GM19240 (cell line): ENCODE measurements around the gene SPDYE6.
"Not testable (repeated sequence)": the region's sequence is repeated elsewhere in the genome, so short reads cannot be mapped to it uniquely, and the experiment has no call there.

Source experiments
- DNase-seq: peaks from one replicate; pipeline ENCODE4 v3.0.0; 2011; ENCODE audit warnings: low spot score; ENCODE audit not compliant: insufficient read length

SPDYE6 gene

DNA sequence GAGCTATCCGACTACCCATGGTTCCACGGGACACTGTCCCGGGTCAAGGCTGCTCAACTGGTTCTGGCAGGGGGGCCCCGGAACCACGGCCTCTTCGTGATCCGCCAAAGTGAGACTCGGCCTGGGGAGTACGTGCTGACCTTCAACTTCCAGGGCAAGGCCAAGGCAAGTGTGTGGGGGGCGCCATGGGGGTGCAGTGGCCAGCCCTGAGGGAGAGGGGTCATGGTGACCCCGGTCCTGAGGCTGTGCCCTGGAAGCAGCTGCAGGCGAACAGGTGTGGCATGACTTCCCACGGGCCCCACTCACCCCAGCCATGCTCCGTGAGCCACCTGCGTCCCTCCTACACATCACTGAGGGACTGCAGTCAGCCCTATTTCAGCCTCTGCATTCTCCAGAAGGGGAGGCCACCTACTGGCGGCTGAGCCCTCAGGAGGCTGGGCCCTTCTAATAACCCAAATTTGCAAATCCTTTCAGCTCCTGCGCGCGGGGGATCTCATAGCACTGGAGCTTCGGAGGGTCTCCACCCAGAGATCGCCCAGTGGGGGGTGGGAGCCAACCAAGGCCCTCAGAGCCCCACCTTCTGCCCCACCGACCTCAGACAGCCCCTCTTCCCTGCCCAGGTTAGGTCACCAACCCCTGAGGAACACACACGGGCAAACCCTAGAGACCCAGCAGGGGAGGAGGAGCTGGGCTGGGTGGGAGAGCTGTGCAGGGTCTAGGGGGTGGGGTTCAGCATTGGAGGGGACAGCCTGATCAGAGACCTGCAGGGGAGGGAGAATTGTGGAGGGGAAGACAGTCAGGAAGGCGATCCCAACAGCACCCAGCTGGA lies 38.8 kb downstream of the SPDYE6 start:
- DNase-seq: no peak

GRCh38 chr7:102313997-102314780 lies 42.1 kb downstream of the SPDYE6 start:
- DNase-seq: no peak

- no peak for DNase-seq
These were observed 43.9 kb downstream of the SPDYE6 start for GRCh38 chr7:102312317-102312716.

DNA sequence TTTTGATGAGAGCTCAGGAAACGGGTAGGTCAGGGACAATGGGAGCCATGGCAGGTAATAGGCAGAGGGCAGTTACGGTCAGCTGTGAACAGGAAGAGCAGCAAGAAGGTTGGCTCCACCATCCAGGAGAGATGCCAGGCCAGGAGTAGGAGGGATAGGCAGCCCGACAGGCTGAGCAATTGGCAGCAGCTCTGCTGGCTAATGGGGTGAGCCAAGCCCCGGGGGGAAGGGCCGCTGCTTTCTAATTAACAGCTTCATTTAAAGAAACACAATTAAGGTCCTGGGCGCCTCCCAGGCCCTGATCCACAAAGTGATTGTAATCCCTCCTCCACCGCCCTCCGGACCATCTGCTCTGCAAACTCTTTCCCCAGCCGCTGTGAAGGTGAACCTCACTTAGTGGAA lies 45.8 kb downstream of the SPDYE6 start:
- no peak for DNase-seq

- DNase-seq: peak; percentile 74
These were observed 49.1 kb downstream of the SPDYE6 start for GRCh38 chr7:102306916-102307677.

- no peak for DNase-seq
These were observed 50.6 kb downstream of the SPDYE6 start for GRCh38 chr7:102305414-102306268.

- no peak for DNase-seq
These were observed 51.6 kb downstream of the SPDYE6 start for GRCh38 chr7:102304668-102305067.

DNA sequence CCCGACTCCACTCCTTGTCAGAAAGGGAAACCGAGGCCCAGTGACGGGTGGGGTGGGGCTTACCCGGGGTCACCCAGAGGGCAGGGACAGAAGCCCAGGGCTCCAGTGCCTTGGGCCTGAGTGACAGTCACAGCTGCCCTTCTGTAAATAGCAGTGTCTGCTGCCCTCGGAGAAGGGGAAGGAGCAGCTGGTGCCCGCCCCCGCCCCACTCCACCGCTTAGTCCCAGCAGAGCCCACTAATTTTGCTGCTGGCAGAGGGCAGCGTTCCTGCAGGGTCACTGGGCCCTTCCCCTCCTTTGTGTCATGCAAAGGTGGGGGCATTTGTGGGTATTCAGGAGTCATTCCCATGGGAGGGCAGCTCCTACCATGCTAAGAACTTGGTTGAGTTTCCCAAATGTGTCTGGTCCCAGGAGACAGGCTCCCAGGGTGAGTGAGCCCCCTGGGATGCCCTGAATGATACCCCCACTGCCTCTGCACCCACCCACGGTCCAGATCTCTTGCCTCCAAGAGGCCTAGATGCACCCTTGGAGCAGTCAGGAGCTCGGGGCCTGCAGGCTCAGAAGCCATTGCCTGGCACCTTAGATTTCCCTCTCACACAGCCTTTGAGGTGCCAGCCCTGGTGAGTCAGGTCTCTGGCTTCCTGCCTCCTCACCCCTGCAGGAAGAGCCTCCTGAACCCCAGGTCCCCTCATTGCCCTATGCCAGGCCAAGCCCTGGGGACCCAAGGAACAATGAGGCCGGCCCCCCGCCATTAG lies 52.4 kb downstream of the SPDYE6 start:
- DNase-seq: no peak

- DNase-seq: no peak
These were observed 54.2 kb downstream of the SPDYE6 start for GRCh38 chr7:102302025-102302424.

GRCh38 chr7:102301367-102301766 lies 54.9 kb downstream of the SPDYE6 start:
- DNase-seq: not testable (repeated sequence)

DNA sequence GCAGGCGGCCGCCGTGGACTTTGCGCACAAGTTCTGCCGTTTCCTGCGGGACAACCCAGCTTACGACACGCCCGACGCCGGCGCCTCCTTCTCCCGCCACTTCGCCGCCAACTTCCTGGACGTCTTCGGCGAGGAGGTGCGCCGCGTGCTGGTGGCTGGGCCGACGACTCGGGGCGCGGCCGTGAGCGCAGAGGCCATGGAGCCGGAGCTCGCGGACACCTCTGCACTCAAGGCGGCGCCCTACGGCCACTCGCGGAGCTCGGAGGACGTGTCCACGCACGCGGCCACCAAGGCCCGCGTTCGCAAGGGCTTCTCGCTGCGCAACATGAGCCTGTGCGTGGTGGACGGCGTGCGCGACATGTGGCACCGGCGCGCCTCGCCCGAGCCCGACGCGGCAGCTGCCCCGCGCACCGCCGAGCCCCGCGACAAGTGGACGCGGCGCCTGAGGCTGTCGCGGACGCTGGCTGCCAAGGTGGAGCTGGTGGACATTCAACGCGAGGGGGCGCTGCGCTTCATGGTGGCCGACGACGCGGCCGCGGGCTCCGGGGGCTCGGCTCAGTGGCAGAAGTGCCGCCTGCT lies 55.5 kb downstream of the SPDYE6 start:
- no peak for DNase-seq

DNA sequence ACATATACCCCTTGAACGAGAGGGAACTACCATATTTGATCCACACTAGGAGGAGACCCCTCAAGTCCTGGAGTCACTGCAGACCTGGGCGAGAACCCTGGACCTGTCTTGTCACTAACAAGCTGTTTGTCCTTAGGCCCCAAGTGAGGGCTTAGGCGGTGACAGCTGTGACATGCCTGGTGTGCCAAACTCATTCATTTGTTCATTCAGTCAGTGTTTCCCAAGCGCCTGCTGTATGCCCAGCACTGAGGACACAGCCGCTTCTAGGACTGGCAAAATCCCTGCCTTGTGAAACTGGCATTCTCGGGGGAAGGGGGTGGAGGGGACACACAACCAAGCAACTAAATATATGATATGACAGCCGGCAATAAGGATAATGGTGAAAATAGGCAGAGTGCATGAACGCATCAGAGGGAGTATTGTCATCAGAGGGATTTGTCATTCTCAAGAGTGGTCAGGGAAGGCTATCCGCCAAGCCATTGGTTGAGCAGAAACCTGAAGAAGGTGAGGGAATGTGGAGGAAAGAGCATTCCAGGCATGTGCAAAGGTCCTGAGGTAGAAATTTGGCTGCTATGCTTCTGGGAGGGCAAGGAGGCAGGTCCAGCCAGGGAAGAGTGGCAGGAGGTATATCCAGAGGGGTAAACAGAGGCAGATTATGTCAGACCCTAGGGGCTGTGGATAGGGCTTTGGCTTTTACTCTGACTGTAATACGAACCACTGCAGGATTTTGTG lies 58.6 kb downstream of the SPDYE6 start:
- no peak for DNase-seq

- no peak for DNase-seq
These were observed 59.7 kb downstream of the SPDYE6 start for GRCh38 chr7:102296514-102296913.

- no peak for DNase-seq
These were observed 60.1 kb downstream of the SPDYE6 start for GRCh38 chr7:102296179-102296438.
